BE2C (cell line): ENCODE measurements around the gene ZNF350.

Source experiments
- DNase-seq: peaks from one replicate; pipeline ENCODE4 v3.0.0-alpha.2; 2020
- H3K27me3 ChIP-seq: fragments of 250-450 bp; sonication (Bioruptor Pico); 2 replicates; pipeline ENCODE4 v1.5.1; 2020; ENCODE audit warnings: mild to moderate bottlenecking
- H3K36me3 ChIP-seq: fragments of 250-450 bp; sonication (Bioruptor Pico); 2 replicates; pipeline ENCODE4 v1.5.1; 2020; ENCODE audit warnings: mild to moderate bottlenecking
- H3K4me1 ChIP-seq: fragments of 250-450 bp; sonication (Bioruptor Pico); 2 replicates; pipeline ENCODE4 v1.5.1; 2020
- H3K4me3 ChIP-seq: 2 replicates; pipeline ENCODE4 v1.5.1; 2011; ENCODE audit warnings: low read depth, low read length
- H3K9me3 ChIP-seq: fragments of 250-450 bp; sonication (Bioruptor Pico); 2 replicates; pipeline ENCODE4 v1.5.1; 2020
- TF ChIP-seq, protein P1 (sequence below): IDR thresholded peaks from 2 replicates; pipeline ENCODE4 v1.5.1; 2012; ENCODE audit warnings: mild to moderate bottlenecking, low read depth, low read length

ZNF350 gene

DNA sequence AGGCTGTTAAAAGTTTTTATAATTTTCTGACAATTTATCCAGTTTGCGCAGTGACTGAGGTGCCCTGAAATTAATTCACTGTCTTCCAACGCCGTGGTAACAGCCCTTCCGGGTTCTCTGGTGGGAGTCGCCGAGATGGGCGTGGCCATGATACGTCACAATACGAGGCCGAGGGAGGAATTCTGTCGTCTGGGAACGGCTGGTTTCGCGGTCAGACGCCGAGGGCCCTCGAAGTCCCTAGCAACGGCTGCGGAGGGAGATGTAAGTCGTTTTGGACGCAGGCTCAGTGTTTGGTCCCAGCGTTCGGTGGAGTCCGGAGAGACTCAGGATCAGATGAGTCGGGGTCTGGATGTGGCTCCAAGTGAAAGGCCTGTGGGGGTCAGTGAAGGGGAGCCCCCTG, 37.7 kb downstream of the ZNF350 start:
- H3K9me3 ChIP-seq: peaks cover 12% of the 10 kb centered on the region
- TF ChIP-seq, protein P1, sequence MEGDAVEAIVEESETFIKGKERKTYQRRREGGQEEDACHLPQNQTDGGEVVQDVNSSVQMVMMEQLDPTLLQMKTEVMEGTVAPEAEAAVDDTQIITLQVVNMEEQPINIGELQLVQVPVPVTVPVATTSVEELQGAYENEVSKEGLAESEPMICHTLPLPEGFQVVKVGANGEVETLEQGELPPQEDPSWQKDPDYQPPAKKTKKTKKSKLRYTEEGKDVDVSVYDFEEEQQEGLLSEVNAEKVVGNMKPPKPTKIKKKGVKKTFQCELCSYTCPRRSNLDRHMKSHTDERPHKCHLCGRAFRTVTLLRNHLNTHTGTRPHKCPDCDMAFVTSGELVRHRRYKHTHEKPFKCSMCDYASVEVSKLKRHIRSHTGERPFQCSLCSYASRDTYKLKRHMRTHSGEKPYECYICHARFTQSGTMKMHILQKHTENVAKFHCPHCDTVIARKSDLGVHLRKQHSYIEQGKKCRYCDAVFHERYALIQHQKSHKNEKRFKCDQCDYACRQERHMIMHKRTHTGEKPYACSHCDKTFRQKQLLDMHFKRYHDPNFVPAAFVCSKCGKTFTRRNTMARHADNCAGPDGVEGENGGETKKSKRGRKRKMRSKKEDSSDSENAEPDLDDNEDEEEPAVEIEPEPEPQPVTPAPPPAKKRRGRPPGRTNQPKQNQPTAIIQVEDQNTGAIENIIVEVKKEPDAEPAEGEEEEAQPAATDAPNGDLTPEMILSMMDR: no peak
- H3K4me1 ChIP-seq: no peaks in the 10 kb centered on the region
- H3K27me3 ChIP-seq: no peaks in the 10 kb centered on the region
- peaks cover 7% of the 10 kb centered on the region for H3K36me3 ChIP-seq
- peak overlapping the region; percentile 36 for H3K4me3 ChIP-seq
- DNase-seq: peak; percentile 61

DNA sequence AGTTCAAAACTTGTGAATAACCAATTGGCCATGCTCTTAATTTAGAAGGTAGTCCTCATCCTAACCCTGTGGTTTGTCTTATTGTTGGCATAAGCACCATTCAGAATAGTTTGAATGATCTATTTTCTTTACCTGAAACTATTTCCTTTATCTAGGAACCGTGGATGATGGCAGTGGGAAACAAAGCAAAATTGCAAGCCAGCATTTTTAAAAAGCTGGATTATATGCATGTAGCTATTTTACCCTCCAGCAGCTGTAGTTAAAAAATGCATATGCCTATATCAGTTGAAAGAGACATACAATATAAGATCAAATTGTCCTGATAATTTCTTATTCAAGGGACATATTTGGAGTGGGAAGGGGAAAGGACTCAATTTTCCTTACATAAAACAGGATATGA, 40.0 kb downstream of the ZNF350 start:
- TF ChIP-seq, protein P1: no peak
- H3K4me1 ChIP-seq: no peaks in the 10 kb centered on the region
- H3K27me3 ChIP-seq: no peaks in the 10 kb centered on the region
- H3K9me3 ChIP-seq: peaks cover 12% of the 10 kb centered on the region
- H3K36me3 ChIP-seq: peaks cover 21% of the 10 kb centered on the region
- DNase-seq: no peak
- no peak overlapping the region for H3K4me3 ChIP-seq

DNA sequence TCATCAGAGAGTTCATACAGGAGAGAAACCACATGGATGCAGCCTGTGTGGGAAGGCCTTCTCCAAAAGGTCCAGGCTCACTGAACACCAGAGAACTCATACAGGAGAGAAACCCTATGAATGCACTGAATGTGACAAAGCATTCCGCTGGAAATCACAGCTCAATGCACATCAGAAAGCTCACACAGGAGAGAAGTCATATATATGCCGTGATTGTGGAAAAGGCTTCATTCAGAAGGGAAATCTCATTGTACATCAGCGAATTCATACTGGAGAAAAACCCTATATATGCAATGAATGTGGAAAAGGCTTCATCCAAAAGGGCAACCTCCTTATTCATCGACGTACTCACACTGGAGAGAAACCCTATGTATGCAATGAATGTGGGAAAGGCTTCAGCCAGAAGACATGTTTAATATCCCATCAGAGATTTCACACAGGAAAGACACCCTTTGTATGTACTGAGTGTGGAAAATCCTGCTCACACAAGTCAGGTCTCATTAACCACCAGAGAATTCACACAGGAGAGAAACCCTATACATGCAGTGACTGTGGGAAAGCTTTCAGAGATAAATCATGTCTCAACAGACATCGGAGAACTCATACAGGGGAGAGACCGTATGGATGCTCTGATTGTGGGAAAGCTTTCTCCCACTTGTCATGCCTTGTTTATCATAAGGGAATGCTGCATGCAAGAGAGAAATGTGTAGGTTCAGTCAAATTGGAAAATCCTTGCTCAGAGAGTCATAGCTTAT, 41.7 kb downstream of the ZNF350 start:
- TF ChIP-seq, protein P1: no peak
- Histone ChIP-seq H3K4me1 (no peaks in the 10 kb centered on the region), H3K9me3 (peaks cover 12% of the 10 kb centered on the region), H3K36me3 (peaks cover 28% of the 10 kb centered on the region), H3K4me3 (no peak overlapping the region), H3K27me3 (no peaks in the 10 kb centered on the region)
- DNase-seq: no peak

DNA sequence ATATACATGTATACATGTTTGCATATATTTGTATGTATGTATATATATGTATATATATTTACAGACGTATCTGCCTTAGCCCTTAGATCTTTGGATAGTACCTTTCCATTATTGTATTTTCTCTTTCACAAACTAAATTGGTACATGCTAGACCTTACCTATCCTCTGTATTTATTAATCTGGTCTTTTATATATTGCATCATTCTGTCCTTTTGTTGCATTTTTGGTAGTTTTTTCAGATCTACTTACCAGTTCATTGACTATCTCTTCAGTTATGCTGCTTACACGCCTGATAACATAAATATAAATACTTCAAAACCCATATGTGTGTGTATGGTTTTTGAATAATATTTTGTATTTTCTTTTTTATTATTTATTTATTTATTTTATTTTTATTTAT, 47.7 kb downstream of the ZNF350 start:
- H3K9me3 ChIP-seq: no peaks in the 10 kb centered on the region; the same call in 1 of the 2 replicates
- H3K4me1 ChIP-seq: no peaks in the 10 kb centered on the region
- H3K4me3 ChIP-seq: no peak overlapping the region
- H3K27me3 ChIP-seq: no peaks in the 10 kb centered on the region
- peaks cover 21% of the 10 kb centered on the region for H3K36me3 ChIP-seq
- TF ChIP-seq, protein P1: no peak
- no peak for DNase-seq

DNA sequence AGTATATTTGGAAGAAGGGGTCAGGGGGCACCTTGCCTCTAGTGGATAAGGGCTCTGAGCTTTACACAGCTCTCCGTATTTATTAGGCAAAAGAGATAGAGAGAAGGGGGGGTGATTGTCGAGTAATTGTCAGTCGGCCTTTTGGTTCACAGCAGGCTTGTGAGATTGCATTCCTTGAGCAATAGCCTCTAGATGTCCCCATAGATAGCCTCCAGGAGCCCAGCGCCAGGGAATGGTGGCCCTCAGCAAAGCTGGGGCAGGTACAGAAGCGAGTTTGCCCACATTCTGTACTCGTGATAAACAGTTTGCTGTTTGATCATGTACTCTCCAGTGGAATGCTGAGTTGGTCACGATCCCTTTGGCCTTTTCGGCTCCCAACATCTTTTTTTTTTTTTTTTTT, 54.7 kb downstream of the ZNF350 start:
- Histone ChIP-seq H3K4me3 (no peak overlapping the region), H3K27me3 (no peaks in the 10 kb centered on the region), H3K36me3 (peaks cover 4% of the 10 kb centered on the region), H3K9me3 (no peaks in the 10 kb centered on the region), H3K4me1 (0 out of 2 replicates have a peak, but pooled peaks cover 3% of the 10 kb centered on the region)
- no peak for DNase-seq
- TF ChIP-seq, protein P1: no peak

DNA sequence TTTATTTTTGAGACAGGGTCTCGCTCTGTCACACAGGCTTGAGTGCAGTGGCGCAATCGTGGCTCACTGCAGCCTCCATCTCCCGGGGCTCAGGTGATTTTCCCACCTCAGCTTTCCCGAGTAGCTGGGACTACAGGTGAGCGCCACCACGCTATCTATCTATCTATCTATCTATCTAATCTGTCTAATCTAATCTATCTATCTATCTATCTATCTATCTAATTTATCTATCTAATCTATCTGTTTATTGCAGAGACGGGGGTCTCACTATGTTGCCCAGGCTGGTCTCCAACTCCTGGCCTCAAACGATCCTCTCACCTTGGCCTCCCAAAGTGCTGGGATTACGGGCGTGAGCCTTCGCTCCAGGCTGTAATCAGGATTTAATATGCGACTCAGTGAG, 58.8 kb downstream of the ZNF350 start:
- H3K27me3 ChIP-seq: no peaks in the 10 kb centered on the region
- DNase-seq: no peak
- H3K36me3 ChIP-seq: peaks cover 4% of the 10 kb centered on the region
- H3K9me3 ChIP-seq: no peaks in the 10 kb centered on the region; the same call in 1 of the 2 replicates
- 0 out of 2 replicates have a peak, but pooled peaks cover 3% of the 10 kb centered on the region for H3K4me1 ChIP-seq
- TF ChIP-seq, protein P1: no peak
- H3K4me3 ChIP-seq: peak overlapping the region; percentile 71
